Astrocyte of the cerebellum (primary cell): ENCODE results near the gene UBE2E2.
A peak's percentile ranks its signal among the peaks of the same experiment; 100 is the strongest.

ENCODE experiments used
- DNase-seq: peaks from one replicate; pipeline ENCODE4 v3.0.0-alpha.2; 2011; ENCODE audit warnings: low read depth
- H3K4me3 ChIP-seq: 2 replicates; pipeline ENCODE4 v1.5.1; 2011; ENCODE audit warnings: mild to moderate bottlenecking, low read depth, low read length, moderate library complexity
- in situ Hi-C: cut with HindIII; loops from 2 replicates; pipeline ENCODE4 v1.10.0; 2017; ENCODE audit warnings: low sequenced_read_pairs
- TF ChIP-seq, protein P1 (sequence below): IDR thresholded peaks from 2 replicates; pipeline ENCODE4 v1.5.1; 2012; ENCODE audit warnings: low read length, low read depth, moderate library complexity, mild to moderate bottlenecking; ENCODE audit errors: missing control alignments

Gene UBE2E2

DNA sequence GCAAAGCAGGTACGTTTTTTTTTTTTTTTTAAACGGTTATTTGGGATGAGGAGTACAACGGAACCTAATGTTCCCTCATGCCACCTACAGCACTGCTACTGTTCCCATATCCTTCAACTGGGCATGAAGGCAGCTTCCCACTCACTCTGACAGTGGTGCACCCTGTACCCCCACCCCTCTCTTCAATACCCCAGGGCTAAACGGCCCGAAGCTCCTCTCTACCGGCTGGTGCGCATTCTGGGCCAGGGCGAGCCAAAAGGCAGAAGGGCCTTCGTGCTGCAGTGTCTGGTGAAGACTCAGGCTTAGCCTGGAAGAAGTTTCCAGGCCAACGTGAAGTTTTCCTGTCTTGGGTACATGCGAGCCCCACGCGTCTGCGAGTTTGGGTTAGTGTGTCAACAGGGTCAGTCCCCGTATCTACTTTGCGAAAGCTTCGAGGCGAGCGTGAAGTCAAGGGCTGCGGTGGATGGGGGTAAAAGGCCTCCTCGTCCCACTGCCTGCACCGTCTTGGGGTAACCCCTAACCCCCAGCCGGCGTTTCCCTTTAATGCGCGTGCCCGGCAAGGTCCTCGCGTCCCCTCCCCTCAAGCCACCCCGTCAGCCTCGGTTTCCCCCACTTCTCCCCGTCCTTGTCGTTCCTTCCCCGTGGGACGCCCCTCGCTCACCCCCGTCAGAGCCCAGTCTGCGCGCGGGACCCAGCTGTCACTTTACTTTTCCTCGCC is 765 bp upstream of the UBE2E2 start:
- TF ChIP-seq, protein P1, sequence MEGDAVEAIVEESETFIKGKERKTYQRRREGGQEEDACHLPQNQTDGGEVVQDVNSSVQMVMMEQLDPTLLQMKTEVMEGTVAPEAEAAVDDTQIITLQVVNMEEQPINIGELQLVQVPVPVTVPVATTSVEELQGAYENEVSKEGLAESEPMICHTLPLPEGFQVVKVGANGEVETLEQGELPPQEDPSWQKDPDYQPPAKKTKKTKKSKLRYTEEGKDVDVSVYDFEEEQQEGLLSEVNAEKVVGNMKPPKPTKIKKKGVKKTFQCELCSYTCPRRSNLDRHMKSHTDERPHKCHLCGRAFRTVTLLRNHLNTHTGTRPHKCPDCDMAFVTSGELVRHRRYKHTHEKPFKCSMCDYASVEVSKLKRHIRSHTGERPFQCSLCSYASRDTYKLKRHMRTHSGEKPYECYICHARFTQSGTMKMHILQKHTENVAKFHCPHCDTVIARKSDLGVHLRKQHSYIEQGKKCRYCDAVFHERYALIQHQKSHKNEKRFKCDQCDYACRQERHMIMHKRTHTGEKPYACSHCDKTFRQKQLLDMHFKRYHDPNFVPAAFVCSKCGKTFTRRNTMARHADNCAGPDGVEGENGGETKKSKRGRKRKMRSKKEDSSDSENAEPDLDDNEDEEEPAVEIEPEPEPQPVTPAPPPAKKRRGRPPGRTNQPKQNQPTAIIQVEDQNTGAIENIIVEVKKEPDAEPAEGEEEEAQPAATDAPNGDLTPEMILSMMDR = no peak
- in situ Hi-C loops = no loop called here
- H3K4me3 ChIP-seq = peak overlapping the region; percentile 84
- no peak for DNase-seq

DNA sequence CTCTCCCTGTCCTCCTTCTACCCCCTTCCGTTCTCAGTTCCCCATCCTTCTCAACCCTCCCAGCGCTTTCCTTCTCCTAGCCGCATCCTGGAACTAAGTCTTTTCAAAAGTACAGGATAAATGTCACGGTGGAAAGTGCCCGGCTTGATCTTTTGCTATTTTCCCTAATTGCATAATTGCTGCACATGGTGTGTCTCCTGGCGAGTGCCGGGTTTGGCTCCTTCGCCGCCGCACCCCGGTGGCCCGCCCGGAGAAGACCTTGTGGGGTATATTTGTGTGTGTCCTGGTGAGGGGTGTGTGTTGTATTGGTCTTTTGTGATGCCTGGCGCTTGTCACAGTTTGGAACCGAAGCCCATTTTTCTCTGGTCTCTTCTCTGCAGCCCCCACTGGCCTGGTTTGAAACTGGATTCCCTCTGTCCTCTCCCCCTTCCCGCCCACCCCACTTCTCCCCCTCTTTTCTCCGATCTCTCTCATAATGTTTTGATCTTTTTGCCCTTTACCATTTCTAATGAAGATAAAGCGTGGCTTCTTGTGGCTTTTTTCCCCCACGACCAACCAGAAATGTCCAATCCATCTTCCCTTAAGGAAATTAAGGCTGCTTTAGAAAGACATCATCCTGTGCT is 692 bp downstream of the UBE2E2 start:
- TF ChIP-seq, protein P1 = no peak
- in situ Hi-C loops = no loop called here
- no peak for DNase-seq
- peak overlapping the region; percentile 84 for H3K4me3 ChIP-seq

DNA sequence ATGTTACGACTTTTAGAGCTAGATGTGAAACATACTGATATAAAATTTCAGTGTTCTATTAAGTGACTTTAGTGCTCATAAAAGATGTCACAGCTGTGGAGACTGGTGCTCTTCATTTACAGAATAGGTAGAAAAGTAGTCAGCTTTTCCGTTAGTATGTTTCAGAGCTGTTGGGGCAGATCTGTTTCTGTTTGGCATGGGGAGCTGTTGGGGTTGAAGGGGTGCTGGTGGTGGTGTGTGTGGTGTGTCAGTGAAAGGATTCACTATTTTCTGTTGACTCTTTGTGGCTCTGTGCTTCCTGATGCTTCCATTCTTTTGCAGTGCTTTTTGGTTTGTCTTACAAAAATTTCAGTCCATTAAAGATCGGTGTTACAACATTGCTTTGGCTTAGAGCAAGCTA is 3.2 kb downstream of the UBE2E2 start:
- in situ Hi-C loops = no loop called here
- no peak for DNase-seq
- TF ChIP-seq, protein P1 = no peak
- no peak overlapping the region for H3K4me3 ChIP-seq

DNA sequence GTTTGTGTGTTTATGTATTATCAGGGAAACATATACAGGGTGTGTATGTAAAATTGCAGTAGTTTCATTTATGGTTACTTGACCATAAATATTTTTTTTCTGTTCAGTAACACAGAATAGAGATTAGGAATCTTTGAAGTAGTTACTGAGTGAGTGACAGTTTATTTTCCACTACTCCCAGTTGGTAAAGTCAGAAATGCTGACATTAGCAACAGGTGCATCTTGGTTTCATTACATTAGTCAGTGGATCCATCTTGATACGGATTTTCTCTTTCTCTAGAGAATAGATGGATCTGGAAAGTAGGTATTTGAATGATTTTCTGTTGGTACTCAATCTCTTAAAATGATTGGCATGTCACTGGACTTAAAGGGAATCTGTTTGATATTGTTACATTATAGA is 6.0 kb downstream of the UBE2E2 start:
- TF ChIP-seq, protein P1 = no peak
- in situ Hi-C loops = no loop called here
- no peak for DNase-seq
- H3K4me3 ChIP-seq = no peak overlapping the region

DNA sequence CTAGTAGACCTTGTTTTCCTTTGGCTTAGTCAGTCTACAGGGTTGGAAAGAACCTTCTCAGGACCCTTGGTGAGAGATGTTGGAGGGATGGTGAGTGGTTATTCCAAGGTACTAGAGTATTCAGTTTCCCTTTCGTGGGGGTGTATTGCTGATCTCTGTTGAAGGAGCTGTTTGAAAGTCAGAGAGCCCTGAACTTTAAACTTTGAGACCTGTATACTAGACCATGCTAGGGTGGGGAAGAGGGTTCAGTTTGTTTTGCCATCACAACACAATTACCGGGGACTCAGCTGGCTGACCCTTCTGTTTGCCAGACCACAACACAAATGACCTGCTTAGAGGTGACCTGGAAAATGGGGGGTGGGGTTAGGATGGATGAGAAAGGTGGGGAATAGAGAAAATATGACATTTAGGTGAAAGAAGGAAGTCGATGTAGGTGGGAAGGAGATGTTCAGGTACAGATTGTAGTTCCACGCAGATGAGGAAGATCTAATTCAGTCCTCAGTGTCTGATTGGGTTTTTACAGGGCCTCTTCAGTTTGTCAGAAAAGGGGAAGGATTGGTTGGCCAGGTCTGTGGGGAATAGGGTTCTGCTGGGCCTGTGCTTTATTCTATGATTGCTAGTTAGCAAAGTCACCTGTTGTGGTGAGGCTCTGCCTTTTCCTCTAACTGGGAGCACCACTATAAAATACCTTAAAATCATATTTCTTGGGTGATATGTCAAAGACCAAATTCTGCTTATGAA is 6.8 kb downstream of the UBE2E2 start:
- TF ChIP-seq, protein P1 = no peak
- H3K4me3 ChIP-seq = no peak overlapping the region
- DNase-seq = no peak
- in situ Hi-C loops = no loop called here

- TF ChIP-seq, protein P1 = no peak
- no peak for DNase-seq
- in situ Hi-C loops = no loop called here
- no peak overlapping the region for H3K4me3 ChIP-seq
Measured at GRCh38 chr3:23213813-23214212, 10.7 kb downstream of the UBE2E2 start.
